ENCODE data around the gene TCF7L1.

- TF ChIP-seq POLR2A (IDR thresholded peaks at IDR 0.05; ENCODE audit: low read length) (no peak), GATA1 (IDR thresholded peaks at IDR 0.05; ENCODE audit: low read depth, low read length) (no peak)
Measured at GRCh38 chr2:85166021-85166420, 32.8 kb downstream of the TCF7L1 start.

All from erythroblast (primary cell).